H9 (cell line): Measurements from ENCODE around the gene KCNN3. TPM values are rescaled to one million over a fixed set of nuclear protein-coding genes. Genes with fewer than 3 reads are reported as not detected.

Source experiments
- DNase-seq: peaks from one replicate; pipeline ENCODE4 v3.0.0-alpha.2; 2017
- H2AFZ ChIP-seq: one replicate; pipeline ENCODE4 v1.6.1; 2013; ENCODE audit warnings: mild to moderate bottlenecking, low read length, control low read depth, moderate library complexity
- H2AK5ac ChIP-seq: 2 replicates; pipeline ENCODE4 v1.6.1; 2013; ENCODE audit warnings: low read length, control low read depth, mixed read lengths; ENCODE audit not compliant: insufficient read length
- H2BK120ac ChIP-seq: one replicate; pipeline ENCODE4 v1.6.1; 2013; ENCODE audit warnings: low read depth, mild to moderate bottlenecking, low read length, control low read depth, inconsistent platforms; ENCODE audit not compliant: poor library complexity, severe bottlenecking
- H2BK12ac ChIP-seq: 2 replicates; pipeline ENCODE4 v1.6.1; 2013; ENCODE audit warnings: low read length, control low read depth, mixed read lengths, low read depth; ENCODE audit not compliant: insufficient read length
- H2BK15ac ChIP-seq: 2 replicates; pipeline ENCODE4 v1.6.1; 2013; ENCODE audit warnings: low read depth, low read length, control low read depth
- H2BK20ac ChIP-seq: one replicate; pipeline ENCODE4 v1.6.1; 2013; ENCODE audit warnings: low read depth, mild to moderate bottlenecking, low read length, control low read depth, inconsistent platforms; ENCODE audit not compliant: poor library complexity, severe bottlenecking
- H2BK5ac ChIP-seq: 2 replicates; pipeline ENCODE4 v1.6.1; 2013; ENCODE audit warnings: low read length, control low read depth, mixed read lengths; ENCODE audit not compliant: insufficient read length
- H3K14ac ChIP-seq: 2 replicates; pipeline ENCODE4 v1.6.1; 2013; ENCODE audit warnings: low read length, control low read depth; ENCODE audit not compliant: insufficient read depth
- H3K18ac ChIP-seq: 2 replicates; pipeline ENCODE4 v1.6.1; 2013; ENCODE audit warnings: low read depth, mild to moderate bottlenecking, mixed read lengths, low read length, control low read depth; ENCODE audit not compliant: insufficient read length
- H3K23ac ChIP-seq: 2 replicates; pipeline ENCODE4 v1.6.1; 2013; ENCODE audit warnings: low read length, control low read depth, mixed read lengths, low read depth; ENCODE audit not compliant: insufficient read length
- H3K23me2 ChIP-seq: 2 replicates; pipeline ENCODE4 v1.6.1; 2013; ENCODE audit warnings: low read depth, mild to moderate bottlenecking, mixed read lengths, low read length, control low read depth; ENCODE audit not compliant: insufficient read length, poor library complexity, severe bottlenecking
- H3K27ac ChIP-seq: 2 replicates; pipeline ENCODE4 v1.5.1; 2013; ENCODE audit warnings: low read length, control low read depth, mixed read lengths, low read depth; ENCODE audit not compliant: insufficient read length
- H3K27me3 ChIP-seq: 2 replicates; pipeline ENCODE4 v1.6.1; 2013; ENCODE audit warnings: low read length, control low read depth, inconsistent platforms; ENCODE audit not compliant: insufficient read depth
- H3K4ac ChIP-seq: 2 replicates; pipeline ENCODE4 v1.6.1; 2013; ENCODE audit warnings: low read depth, mild to moderate bottlenecking, control low read depth, inconsistent platforms, low read length, moderate library complexity
- H3K4me1 ChIP-seq: 2 replicates; pipeline ENCODE4 v1.6.1; 2013; ENCODE audit warnings: low read length, control low read depth, inconsistent platforms; ENCODE audit not compliant: insufficient read depth
- H3K4me2 ChIP-seq: 2 replicates; pipeline ENCODE4 v1.6.1; 2013; ENCODE audit warnings: low read length, control low read depth, mixed read lengths; ENCODE audit not compliant: insufficient read length, insufficient read depth
- H3K56ac ChIP-seq: 2 replicates; pipeline ENCODE4 v1.6.1; 2013; ENCODE audit warnings: low read depth, mild to moderate bottlenecking, mixed read lengths, low read length, control low read depth; ENCODE audit not compliant: insufficient read length
- H3K79me1 ChIP-seq: 2 replicates; pipeline ENCODE4 v1.6.1; 2013; ENCODE audit warnings: low read depth, mild to moderate bottlenecking, moderate library complexity, low read length, control low read depth, inconsistent platforms; ENCODE audit not compliant: insufficient read depth, poor library complexity, severe bottlenecking
- H3K79me2 ChIP-seq: 2 replicates; pipeline ENCODE4 v1.6.1; 2013; ENCODE audit warnings: low read length, control low read depth, inconsistent platforms; ENCODE audit not compliant: insufficient read depth
- H3K9ac ChIP-seq: 2 replicates; pipeline ENCODE4 v1.6.1; 2013; ENCODE audit warnings: low read length, control low read depth, mixed read lengths; ENCODE audit not compliant: insufficient read length; ENCODE audit errors: extremely low read depth
- H3K9me3 ChIP-seq: one replicate; pipeline ENCODE4 v1.6.1; 2013; ENCODE audit warnings: low read depth, low read length, inconsistent platforms; ENCODE audit not compliant: control insufficient read depth
- H3T11ph ChIP-seq: one replicate; pipeline ENCODE4 v1.6.1; 2013; ENCODE audit warnings: mild to moderate bottlenecking, low read length, control low read depth, inconsistent platforms
- H4K20me1 ChIP-seq: one replicate; pipeline ENCODE4 v1.6.1; 2013; ENCODE audit not compliant: control insufficient read depth, insufficient read length, insufficient read depth
- H4K5ac ChIP-seq: 2 replicates; pipeline ENCODE4 v1.6.1; 2013; ENCODE audit warnings: low read depth, mild to moderate bottlenecking, mixed read lengths, low read length, control low read depth; ENCODE audit not compliant: insufficient read length
- H4K8ac ChIP-seq: replicated peaks from 2 replicates; pipeline ENCODE4 v1.6.1; 2013; ENCODE audit warnings: low read length, control low read depth, mixed read lengths, low read depth; ENCODE audit not compliant: insufficient read length
- H4K91ac ChIP-seq: 2 replicates; pipeline ENCODE4 v1.6.1; 2013; ENCODE audit warnings: low read depth, mild to moderate bottlenecking, moderate library complexity, mixed read lengths, low read length, control low read depth; ENCODE audit not compliant: insufficient read length
- H3K27ac Mint-ChIP-seq, 3 experiments: 2 replicates in 2 of 3; 3 replicates in 1 of 3; pipeline ENCODE4 v1.8.0; 2020 to 2021; ENCODE audit warnings: mixed read lengths in 3 of 3, mild to moderate bottlenecking in 1 of 3, moderate library complexity in 1 of 3
- H3K27me3 Mint-ChIP-seq: 2 replicates; pipeline ENCODE4 v1.8.0; 2021; ENCODE audit warnings: low read depth, mild to moderate bottlenecking, moderate library complexity, mixed read lengths
- H3K36me3 Mint-ChIP-seq, 3 experiments: 2 replicates in 2 of 3; 3 replicates in 1 of 3; pipeline ENCODE4 v1.8.0; 2020 to 2021; ENCODE audit warnings: low read depth in 3 of 3, mixed read lengths in 3 of 3; ENCODE audit not compliant: insufficient read depth in 1 of 3
- H3K4me1 Mint-ChIP-seq, 2 experiments: 2 replicates each; pipeline ENCODE4 v1.8.0; 2020; ENCODE audit warnings: mixed read lengths in 2 of 2
- H3K4me3 Mint-ChIP-seq, 2 experiments: 2 replicates in 1 of 2; 3 replicates in 1 of 2; pipeline ENCODE4 v1.8.0; 2020 to 2021; ENCODE audit warnings: mild to moderate bottlenecking in 2 of 2, mixed read lengths in 2 of 2, moderate library complexity in 1 of 2
- H3K9me3 Mint-ChIP-seq, 2 experiments: 2 replicates in 1 of 2; 3 replicates in 1 of 2; pipeline ENCODE4 v1.8.0; 2020; ENCODE audit warnings: mild to moderate bottlenecking in 2 of 2, mixed read lengths in 2 of 2, moderate library complexity in 1 of 2
- WGBS: extraction: QIAGEN DNeasy Blood & Tissue Kit; methylation state at CpG from one replicate; pipeline ENCODE4 v1.1.7; 2013; ENCODE audit warnings: missing lambda C conversion rate, low lambda C conversion rate, mixed read lengths; ENCODE audit not compliant: insufficient read length; ENCODE audit errors: extremely low coverage; 5-methylcytosine and 5-hydroxymethylcytosine counted together
- total RNA-seq: library from RNA; stranded (reverse); gene quantifications from 2 replicates; pipeline ENCODE4 v1.2.1, GENCODE V29; 2021
- TF ChIP-seq, protein P1 (sequence below): fragments of 200-600 bp; sonication (generic); conservative IDR thresholded peaks from 3 replicates; pipeline ENCODE4 v1.8.0; 2021; ENCODE audit warnings: antibody characterized with exemption, mild to moderate bottlenecking

Gene KCNN3
- total RNA-seq, 1 experiment from 2014 or later, result 0.83 TPM

DNA sequence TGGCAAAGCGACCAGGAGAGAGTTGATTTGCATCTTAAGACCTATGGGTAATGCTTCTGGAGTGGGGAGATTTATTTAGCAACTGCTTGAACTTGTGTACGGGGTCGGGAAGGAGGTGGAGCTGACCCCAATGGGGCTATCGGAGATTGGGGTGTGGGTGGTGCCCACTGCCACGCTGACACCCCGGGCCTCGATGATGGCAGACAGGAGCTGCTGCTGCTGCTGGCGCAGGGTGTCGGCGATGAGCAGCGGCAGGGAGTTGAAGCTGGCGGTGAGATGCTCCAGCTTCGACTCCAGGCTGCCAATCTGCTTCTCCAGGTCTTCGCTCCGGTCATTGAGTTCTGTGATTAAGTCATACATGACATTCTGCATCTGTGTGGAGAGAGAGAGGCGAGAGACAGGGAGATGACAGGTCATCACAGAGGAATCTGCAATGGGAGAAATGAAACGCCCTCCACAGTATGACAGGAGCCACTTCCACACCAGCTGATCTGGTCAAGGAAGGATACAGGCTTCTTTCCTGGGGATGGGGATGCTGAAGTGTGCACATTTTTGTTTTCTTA, 162.1 kb downstream of the KCNN3 start:
- Mint-ChIP-seq H3K36me3 (no peaks in the 10 kb centered on the region), H3K27ac (peak overlapping the region in 1 of 3 experiments; percentile 33; a peak in 1 of 7 replicates), H3K27me3 (peaks cover 5% of the 10 kb centered on the region; the same call in 1 of the 2 replicates), H3K4me3 (no peak overlapping the region), H3K4me1 (peaks cover 9 to 18% of the 10 kb centered on the region in 2 experiments), H3K9me3 (no peaks in the 10 kb centered on the region)
- Histone ChIP-seq H4K91ac (no peak overlapping the region), H3K14ac (no peak overlapping the region), H3K9me3 (no peaks in the 10 kb centered on the region), H2AFZ (no peak overlapping the region), H3T11ph (no peak overlapping the region), H3K4me1 (no peaks in the 10 kb centered on the region), H3K23me2 (no peaks in the 10 kb centered on the region), H2BK120ac (no peak overlapping the region), H3K18ac (no peak overlapping the region), H3K4ac (no peak overlapping the region), H3K79me1 (no peaks in the 10 kb centered on the region), H3K27me3 (no peaks in the 10 kb centered on the region), H2BK15ac (no peak overlapping the region), H3K9ac (no peak overlapping the region), H3K56ac (no peak overlapping the region), H2BK5ac (no peak overlapping the region), H4K5ac (no peak overlapping the region), H4K20me1 (no peaks in the 10 kb centered on the region), H2BK12ac (no peak overlapping the region), H3K27ac (no peak overlapping the region), H2BK20ac (no peak overlapping the region), H3K79me2 (no peaks in the 10 kb centered on the region), H4K8ac (no peak overlapping the region), H2AK5ac (no peak overlapping the region), H3K23ac (no peak overlapping the region), H3K4me2 (no peak overlapping the region)
- WGBS, result no CpG with 5 or more reads among the region's 17 CpGs
- TF ChIP-seq, protein P1, sequence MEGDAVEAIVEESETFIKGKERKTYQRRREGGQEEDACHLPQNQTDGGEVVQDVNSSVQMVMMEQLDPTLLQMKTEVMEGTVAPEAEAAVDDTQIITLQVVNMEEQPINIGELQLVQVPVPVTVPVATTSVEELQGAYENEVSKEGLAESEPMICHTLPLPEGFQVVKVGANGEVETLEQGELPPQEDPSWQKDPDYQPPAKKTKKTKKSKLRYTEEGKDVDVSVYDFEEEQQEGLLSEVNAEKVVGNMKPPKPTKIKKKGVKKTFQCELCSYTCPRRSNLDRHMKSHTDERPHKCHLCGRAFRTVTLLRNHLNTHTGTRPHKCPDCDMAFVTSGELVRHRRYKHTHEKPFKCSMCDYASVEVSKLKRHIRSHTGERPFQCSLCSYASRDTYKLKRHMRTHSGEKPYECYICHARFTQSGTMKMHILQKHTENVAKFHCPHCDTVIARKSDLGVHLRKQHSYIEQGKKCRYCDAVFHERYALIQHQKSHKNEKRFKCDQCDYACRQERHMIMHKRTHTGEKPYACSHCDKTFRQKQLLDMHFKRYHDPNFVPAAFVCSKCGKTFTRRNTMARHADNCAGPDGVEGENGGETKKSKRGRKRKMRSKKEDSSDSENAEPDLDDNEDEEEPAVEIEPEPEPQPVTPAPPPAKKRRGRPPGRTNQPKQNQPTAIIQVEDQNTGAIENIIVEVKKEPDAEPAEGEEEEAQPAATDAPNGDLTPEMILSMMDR, result no peak
- no peak for DNase-seq
